ENCODE data around the gene UAP1L1.
A peak's percentile ranks its signal among the peaks of the same experiment; 100 is the strongest.

The UAP1L1 gene

GRCh38 chr9:137095664-137096517 lies 18.6 kb downstream of the UAP1L1 start:
- H3K4me3 ChIP-seq (ENCODE audit: low read depth in 1 of 2, low read length in 2 of 2): no peak overlapping the region
- H3K4me1 ChIP-seq (ENCODE audit: control insufficient read depth in 1 of 2, insufficient read depth in 2 of 2, low read length in 2 of 2): no peaks in the 10 kb centered on the region
- peak overlapping the region; percentile 51 for H3K27ac ChIP-seq (ENCODE audit: low read length)
- H3K9me3 ChIP-seq (ENCODE audit: control insufficient read depth in 1 of 2, low read length in 2 of 2): no peaks in the 10 kb centered on the region
- H3K27me3 ChIP-seq (ENCODE audit: low read depth, low read length): no peaks in the 10 kb centered on the region
- peaks cover 36 to 67% of the 10 kb centered on the region in 2 donors for H3K36me3 ChIP-seq (ENCODE audit: control insufficient read depth in 1 of 2, insufficient read depth in 2 of 2, low read length in 2 of 2)

GRCh38 chr9:137096785-137097546 lies 19.6 kb downstream of the UAP1L1 start:
- Histone ChIP-seq H3K4me1 (ENCODE audit: control insufficient read depth in 1 of 2, insufficient read depth in 2 of 2, low read length in 2 of 2) (no peaks in the 10 kb centered on the region), H3K27me3 (ENCODE audit: low read depth, low read length) (no peaks in the 10 kb centered on the region), H3K27ac (ENCODE audit: low read length) (no peak overlapping the region), H3K36me3 (ENCODE audit: control insufficient read depth in 1 of 2, insufficient read depth in 2 of 2, low read length in 2 of 2) (peaks cover 45 to 75% of the 10 kb centered on the region in 2 donors), H3K4me3 (ENCODE audit: low read depth in 1 of 2, low read length in 2 of 2) (no peak overlapping the region), H3K9me3 (ENCODE audit: control insufficient read depth in 1 of 2, low read length in 2 of 2) (no peaks in the 10 kb centered on the region)

- H3K27me3 ChIP-seq (ENCODE audit: low read depth, low read length): no peaks in the 10 kb centered on the region
- H3K36me3 ChIP-seq (ENCODE audit: control insufficient read depth in 1 of 2, insufficient read depth in 2 of 2, low read length in 2 of 2): peaks cover 48 to 78% of the 10 kb centered on the region in 2 donors
- no peaks in the 10 kb centered on the region for H3K4me1 ChIP-seq (ENCODE audit: control insufficient read depth in 1 of 2, insufficient read depth in 2 of 2, low read length in 2 of 2)
- no peak overlapping the region for H3K4me3 ChIP-seq (ENCODE audit: low read depth in 1 of 2, low read length in 2 of 2)
- no peaks in the 10 kb centered on the region for H3K9me3 ChIP-seq (ENCODE audit: control insufficient read depth in 1 of 2, low read length in 2 of 2)
- no peak overlapping the region for H3K27ac ChIP-seq (ENCODE audit: low read length)
These were observed 20.6 kb downstream of the UAP1L1 start for GRCh38 chr9:137097761-137098462.

GRCh38 chr9:137099231-137099630 lies 21.9 kb downstream of the UAP1L1 start:
- Histone ChIP-seq H3K36me3 (ENCODE audit: control insufficient read depth in 1 of 2, insufficient read depth in 2 of 2, low read length in 2 of 2) (peaks cover 59 to 86% of the 10 kb centered on the region in 2 donors), H3K27me3 (ENCODE audit: low read depth, low read length) (no peaks in the 10 kb centered on the region)

GRCh38 chr9:137103206-137103999 lies 26.1 kb downstream of the UAP1L1 start:
- no peaks in the 10 kb centered on the region for H3K4me1 ChIP-seq (ENCODE audit: control insufficient read depth in 1 of 2, insufficient read depth in 2 of 2, low read length in 2 of 2)
- H3K27ac ChIP-seq (ENCODE audit: low read length): no peak overlapping the region

More at GRCh38 chr9:137099231-137099630, 21.9 kb downstream of the UAP1L1 start:
- H3K4me1 ChIP-seq (ENCODE audit: control insufficient read depth in 1 of 2, insufficient read depth in 2 of 2, low read length in 2 of 2): no peaks in the 10 kb centered on the region
- H3K9me3 ChIP-seq (ENCODE audit: control insufficient read depth in 1 of 2, low read length in 2 of 2): no peaks in the 10 kb centered on the region
- H3K27ac ChIP-seq (ENCODE audit: low read length): no peak overlapping the region
- no peak overlapping the region for H3K4me3 ChIP-seq (ENCODE audit: low read depth in 1 of 2, low read length in 2 of 2)

GRCh38 chr9:137105814-137106661 lies 28.7 kb downstream of the UAP1L1 start:
- Histone ChIP-seq H3K9me3 (ENCODE audit: control insufficient read depth in 1 of 2, low read length in 2 of 2) (no peaks in the 10 kb centered on the region), H3K36me3 (ENCODE audit: control insufficient read depth in 1 of 2, insufficient read depth in 2 of 2, low read length in 2 of 2) (peaks cover 25 to 89% of the 10 kb centered on the region in 2 donors), H3K4me1 (ENCODE audit: control insufficient read depth in 1 of 2, insufficient read depth in 2 of 2, low read length in 2 of 2) (no peaks in the 10 kb centered on the region), H3K27ac (ENCODE audit: low read length) (no peak overlapping the region), H3K4me3 (ENCODE audit: low read depth in 1 of 2, low read length in 2 of 2) (no peak overlapping the region), H3K27me3 (ENCODE audit: low read depth, low read length) (no peaks in the 10 kb centered on the region)

More at GRCh38 chr9:137103206-137103999, 26.1 kb downstream of the UAP1L1 start:
- Histone ChIP-seq H3K27me3 (ENCODE audit: low read depth, low read length) (no peaks in the 10 kb centered on the region), H3K9me3 (ENCODE audit: control insufficient read depth in 1 of 2, low read length in 2 of 2) (no peaks in the 10 kb centered on the region), H3K36me3 (ENCODE audit: control insufficient read depth in 1 of 2, insufficient read depth in 2 of 2, low read length in 2 of 2) (peaks cover 41 to 93% of the 10 kb centered on the region in 2 donors), H3K4me3 (ENCODE audit: low read depth in 1 of 2, low read length in 2 of 2) (no peak overlapping the region)

- peaks cover 20 to 88% of the 10 kb centered on the region in 2 donors for H3K36me3 ChIP-seq (ENCODE audit: control insufficient read depth in 1 of 2, insufficient read depth in 2 of 2, low read length in 2 of 2)
- no peaks in the 10 kb centered on the region for H3K9me3 ChIP-seq (ENCODE audit: control insufficient read depth in 1 of 2, low read length in 2 of 2)
- no peak overlapping the region for H3K27ac ChIP-seq (ENCODE audit: low read length)
- no peak overlapping the region for H3K4me3 ChIP-seq (ENCODE audit: low read depth in 1 of 2, low read length in 2 of 2)
- H3K27me3 ChIP-seq (ENCODE audit: low read depth, low read length): no peaks in the 10 kb centered on the region
- H3K4me1 ChIP-seq (ENCODE audit: control insufficient read depth in 1 of 2, insufficient read depth in 2 of 2, low read length in 2 of 2): no peaks in the 10 kb centered on the region
These were observed 29.4 kb downstream of the UAP1L1 start for GRCh38 chr9:137106662-137107250.

- Histone ChIP-seq H3K36me3 (ENCODE audit: control insufficient read depth in 1 of 2, insufficient read depth in 2 of 2, low read length in 2 of 2) (peaks cover 13 to 86% of the 10 kb centered on the region in 2 donors), H3K27ac (ENCODE audit: low read length) (no peak overlapping the region), H3K4me3 (ENCODE audit: low read depth in 1 of 2, low read length in 2 of 2) (no peak overlapping the region), H3K27me3 (ENCODE audit: low read depth, low read length) (no peaks in the 10 kb centered on the region), H3K4me1 (ENCODE audit: control insufficient read depth in 1 of 2, insufficient read depth in 2 of 2, low read length in 2 of 2) (no peaks in the 10 kb centered on the region), H3K9me3 (ENCODE audit: control insufficient read depth in 1 of 2, low read length in 2 of 2) (no peaks in the 10 kb centered on the region)
These were observed 30.1 kb downstream of the UAP1L1 start for GRCh38 chr9:137107312-137107921.

- H3K27ac ChIP-seq (ENCODE audit: low read length): no peak overlapping the region
- no peaks in the 10 kb centered on the region for H3K9me3 ChIP-seq (ENCODE audit: control insufficient read depth in 1 of 2, low read length in 2 of 2)
- H3K36me3 ChIP-seq (ENCODE audit: control insufficient read depth in 1 of 2, insufficient read depth in 2 of 2, low read length in 2 of 2): peaks cover 10 to 81% of the 10 kb centered on the region in 2 donors
- H3K4me3 ChIP-seq (ENCODE audit: low read depth in 1 of 2, low read length in 2 of 2): no peak overlapping the region
- H3K4me1 ChIP-seq (ENCODE audit: control insufficient read depth in 1 of 2, insufficient read depth in 2 of 2, low read length in 2 of 2): no peaks in the 10 kb centered on the region
- no peaks in the 10 kb centered on the region for H3K27me3 ChIP-seq (ENCODE audit: low read depth, low read length)
These were observed 30.7 kb downstream of the UAP1L1 start for GRCh38 chr9:137107982-137108381.
